HG03064 (cell line): ENCODE data around the gene HAPLN1.

Experiments
- ATAC-seq: cut with Tn5 transposase; IDR thresholded peaks from one replicate; pipeline ENCODE4 v1.9.1; 2021; ENCODE audit warnings: low read depth; ENCODE audit not compliant: unreplicated experiment

The HAPLN1 gene

GRCh38 chr5:83653669-83654068 is 67.0 kb downstream of the HAPLN1 start:
- ATAC-seq, result no peak

- no peak for ATAC-seq
Observed at GRCh38 chr5:83645936-83646335, 74.7 kb downstream of the HAPLN1 start.

GRCh38 chr5:83644301-83644700 is 76.4 kb downstream of the HAPLN1 start:
- ATAC-seq, result no peak

GRCh38 chr5:83641946-83642345 is 78.7 kb downstream of the HAPLN1 start:
- ATAC-seq, result no peak

GRCh38 chr5:83639911-83640310 is 80.7 kb downstream of the HAPLN1 start:
- no peak for ATAC-seq

GRCh38 chr5:83636156-83636555 is 84.5 kb downstream of the HAPLN1 start:
- no peak for ATAC-seq

GRCh38 chr5:83633285-83633684 is 87.4 kb downstream of the HAPLN1 start:
- ATAC-seq, result no peak

GRCh38 chr5:83632874-83633273 is 87.8 kb downstream of the HAPLN1 start:
- no peak for ATAC-seq

GRCh38 chr5:83628360-83628759 is 92.3 kb downstream of the HAPLN1 start:
- ATAC-seq, result no peak

GRCh38 chr5:83614841-83615240 is 105.8 kb downstream of the HAPLN1 start:
- no peak for ATAC-seq

GRCh38 chr5:83608122-83608521 is 112.5 kb downstream of the HAPLN1 start:
- ATAC-seq, result no peak

- ATAC-seq, result no peak
Observed at GRCh38 chr5:83595217-83595616, 125.4 kb downstream of the HAPLN1 start.

- no peak for ATAC-seq
Observed at GRCh38 chr5:83590966-83591365, 129.7 kb downstream of the HAPLN1 start.

- ATAC-seq, result no peak
Observed at GRCh38 chr5:83589786-83590185, 130.9 kb downstream of the HAPLN1 start.
